H1 (cell line): ENCODE results near the gene RAI14. TPM values are rescaled to one million over a fixed set of nuclear protein-coding genes. Genes with fewer than 3 reads are reported as not detected.

Source experiments
- polyA plus RNA-seq, 7 experiments: library from polyadenylated mRNA; depleted of rRNA in 3 of 7; stranded (reverse) in 5 of 7; unstranded in 2 of 7; fragments of >200 nt in 5 of 7; fragments of 200-250 nt in 2 of 7; gene quantifications; 1 replicate in 5 of 7; 2 replicates in 1 of 7; 4 replicates in 1 of 7; pipeline versions ENCODE4 v1.2.1 to v1.2.3, GENCODE V29; 2011 to 2013; ENCODE audit warnings: missing spikeins in 2 of 7, mixed read lengths in 2 of 7
- total RNA-seq: library from RNA; stranded (reverse); fragmentation: NEBNext Ultra II Directional; extraction: Animal tissue kit (Norgen Biotek cat#: 25700); gene quantifications from 2 replicates; pipeline ENCODE4 v1.2.1, GENCODE V29; 2021
- TF ChIP-seq, protein P1 (sequence below): fragments of 300-600 bp; sonication (generic); IDR thresholded peaks from 2 replicates; pipeline ENCODE4 v1.7.1; 2012; ENCODE audit warnings: low read length, moderate library complexity, mild to moderate bottlenecking, inconsistent platforms; ENCODE audit not compliant: insufficient replicate concordance

RAI14 gene
- total and polyA plus RNA-seq, 2 of the 8 experiments (the other 6 are each of a cell fraction or from before 2014, with no cell fraction given), result 48.4 to 210 TPM

- TF ChIP-seq, protein P1, sequence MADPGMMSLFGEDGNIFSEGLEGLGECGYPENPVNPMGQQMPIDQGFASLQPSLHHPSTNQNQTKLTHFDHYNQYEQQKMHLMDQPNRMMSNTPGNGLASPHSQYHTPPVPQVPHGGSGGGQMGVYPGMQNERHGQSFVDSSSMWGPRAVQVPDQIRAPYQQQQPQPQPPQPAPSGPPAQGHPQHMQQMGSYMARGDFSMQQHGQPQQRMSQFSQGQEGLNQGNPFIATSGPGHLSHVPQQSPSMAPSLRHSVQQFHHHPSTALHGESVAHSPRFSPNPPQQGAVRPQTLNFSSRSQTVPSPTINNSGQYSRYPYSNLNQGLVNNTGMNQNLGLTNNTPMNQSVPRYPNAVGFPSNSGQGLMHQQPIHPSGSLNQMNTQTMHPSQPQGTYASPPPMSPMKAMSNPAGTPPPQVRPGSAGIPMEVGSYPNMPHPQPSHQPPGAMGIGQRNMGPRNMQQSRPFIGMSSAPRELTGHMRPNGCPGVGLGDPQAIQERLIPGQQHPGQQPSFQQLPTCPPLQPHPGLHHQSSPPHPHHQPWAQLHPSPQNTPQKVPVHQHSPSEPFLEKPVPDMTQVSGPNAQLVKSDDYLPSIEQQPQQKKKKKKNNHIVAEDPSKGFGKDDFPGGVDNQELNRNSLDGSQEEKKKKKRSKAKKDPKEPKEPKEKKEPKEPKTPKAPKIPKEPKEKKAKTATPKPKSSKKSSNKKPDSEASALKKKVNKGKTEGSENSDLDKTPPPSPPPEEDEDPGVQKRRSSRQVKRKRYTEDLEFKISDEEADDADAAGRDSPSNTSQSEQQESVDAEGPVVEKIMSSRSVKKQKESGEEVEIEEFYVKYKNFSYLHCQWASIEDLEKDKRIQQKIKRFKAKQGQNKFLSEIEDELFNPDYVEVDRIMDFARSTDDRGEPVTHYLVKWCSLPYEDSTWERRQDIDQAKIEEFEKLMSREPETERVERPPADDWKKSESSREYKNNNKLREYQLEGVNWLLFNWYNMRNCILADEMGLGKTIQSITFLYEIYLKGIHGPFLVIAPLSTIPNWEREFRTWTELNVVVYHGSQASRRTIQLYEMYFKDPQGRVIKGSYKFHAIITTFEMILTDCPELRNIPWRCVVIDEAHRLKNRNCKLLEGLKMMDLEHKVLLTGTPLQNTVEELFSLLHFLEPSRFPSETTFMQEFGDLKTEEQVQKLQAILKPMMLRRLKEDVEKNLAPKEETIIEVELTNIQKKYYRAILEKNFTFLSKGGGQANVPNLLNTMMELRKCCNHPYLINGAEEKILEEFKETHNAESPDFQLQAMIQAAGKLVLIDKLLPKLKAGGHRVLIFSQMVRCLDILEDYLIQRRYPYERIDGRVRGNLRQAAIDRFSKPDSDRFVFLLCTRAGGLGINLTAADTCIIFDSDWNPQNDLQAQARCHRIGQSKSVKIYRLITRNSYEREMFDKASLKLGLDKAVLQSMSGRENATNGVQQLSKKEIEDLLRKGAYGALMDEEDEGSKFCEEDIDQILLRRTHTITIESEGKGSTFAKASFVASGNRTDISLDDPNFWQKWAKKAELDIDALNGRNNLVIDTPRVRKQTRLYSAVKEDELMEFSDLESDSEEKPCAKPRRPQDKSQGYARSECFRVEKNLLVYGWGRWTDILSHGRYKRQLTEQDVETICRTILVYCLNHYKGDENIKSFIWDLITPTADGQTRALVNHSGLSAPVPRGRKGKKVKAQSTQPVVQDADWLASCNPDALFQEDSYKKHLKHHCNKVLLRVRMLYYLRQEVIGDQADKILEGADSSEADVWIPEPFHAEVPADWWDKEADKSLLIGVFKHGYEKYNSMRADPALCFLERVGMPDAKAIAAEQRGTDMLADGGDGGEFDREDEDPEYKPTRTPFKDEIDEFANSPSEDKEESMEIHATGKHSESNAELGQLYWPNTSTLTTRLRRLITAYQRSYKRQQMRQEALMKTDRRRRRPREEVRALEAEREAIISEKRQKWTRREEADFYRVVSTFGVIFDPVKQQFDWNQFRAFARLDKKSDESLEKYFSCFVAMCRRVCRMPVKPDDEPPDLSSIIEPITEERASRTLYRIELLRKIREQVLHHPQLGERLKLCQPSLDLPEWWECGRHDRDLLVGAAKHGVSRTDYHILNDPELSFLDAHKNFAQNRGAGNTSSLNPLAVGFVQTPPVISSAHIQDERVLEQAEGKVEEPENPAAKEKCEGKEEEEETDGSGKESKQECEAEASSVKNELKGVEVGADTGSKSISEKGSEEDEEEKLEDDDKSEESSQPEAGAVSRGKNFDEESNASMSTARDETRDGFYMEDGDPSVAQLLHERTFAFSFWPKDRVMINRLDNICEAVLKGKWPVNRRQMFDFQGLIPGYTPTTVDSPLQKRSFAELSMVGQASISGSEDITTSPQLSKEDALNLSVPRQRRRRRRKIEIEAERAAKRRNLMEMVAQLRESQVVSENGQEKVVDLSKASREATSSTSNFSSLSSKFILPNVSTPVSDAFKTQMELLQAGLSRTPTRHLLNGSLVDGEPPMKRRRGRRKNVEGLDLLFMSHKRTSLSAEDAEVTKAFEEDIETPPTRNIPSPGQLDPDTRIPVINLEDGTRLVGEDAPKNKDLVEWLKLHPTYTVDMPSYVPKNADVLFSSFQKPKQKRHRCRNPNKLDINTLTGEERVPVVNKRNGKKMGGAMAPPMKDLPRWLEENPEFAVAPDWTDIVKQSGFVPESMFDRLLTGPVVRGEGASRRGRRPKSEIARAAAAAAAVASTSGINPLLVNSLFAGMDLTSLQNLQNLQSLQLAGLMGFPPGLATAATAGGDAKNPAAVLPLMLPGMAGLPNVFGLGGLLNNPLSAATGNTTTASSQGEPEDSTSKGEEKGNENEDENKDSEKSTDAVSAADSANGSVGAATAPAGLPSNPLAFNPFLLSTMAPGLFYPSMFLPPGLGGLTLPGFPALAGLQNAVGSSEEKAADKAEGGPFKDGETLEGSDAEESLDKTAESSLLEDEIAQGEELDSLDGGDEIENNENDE, result no peak
Measured at GRCh38 chr5:34775886-34776285, 119.8 kb downstream of the RAI14 start (continued).
